Keratinocyte (primary cell): Measurements from ENCODE around the gene CLEC12A. TPM values are rescaled to one million over a fixed set of nuclear protein-coding genes. Genes with fewer than 3 reads are reported as not detected.
"Not testable (repeated sequence)": the region's sequence is repeated elsewhere in the genome, so short reads cannot be mapped to it uniquely, and the experiment has no call there.

ENCODE experiments used
- DNase-seq: peaks from one replicate; pipeline ENCODE4 v3.0.0-alpha.2; 2011; ENCODE audit warnings: low read depth, missing footprints, low spot score
- FAIRE-seq: peaks from 2 replicates; lab custom pipeline; 2011; peaks lifted over from hg19 to GRCh38; lab: Jason Lieb, UNC
- H2AFZ ChIP-seq: 2 replicates; pipeline ENCODE4 v1.6.0; 2012; ENCODE audit warnings: low read length, control low read depth, inconsistent platforms; ENCODE audit not compliant: control insufficient read depth
- H3K27ac ChIP-seq: 2 replicates; pipeline ENCODE4 v1.5.1; 2011; ENCODE audit warnings: low read length; ENCODE audit not compliant: control insufficient read depth, insufficient read depth
- H3K27me3 ChIP-seq: 3 replicates; pipeline ENCODE4 v1.6.0; 2011; ENCODE audit warnings: low read length; ENCODE audit not compliant: control insufficient read depth, insufficient read depth; ENCODE audit errors: extremely low read depth
- H3K36me3 ChIP-seq, 2 experiments: 2 replicates in 1 of 2; 3 replicates in 1 of 2; pipeline ENCODE4 v1.5.1; 2011; ENCODE audit warnings: low read length in 2 of 2, mild to moderate bottlenecking in 1 of 2; ENCODE audit not compliant: control insufficient read depth in 2 of 2, insufficient read depth in 2 of 2; ENCODE audit errors: extremely low read depth in 1 of 2
- H3K4me1 ChIP-seq: 3 replicates; pipeline ENCODE4 v1.5.1; 2011; ENCODE audit warnings: low read length; ENCODE audit not compliant: control insufficient read depth, insufficient read depth; ENCODE audit errors: extremely low read depth
- H3K4me2 ChIP-seq: 3 replicates; pipeline ENCODE4 v1.6.0; 2011; ENCODE audit warnings: low read depth, low read length; ENCODE audit not compliant: control insufficient read depth, insufficient read depth; ENCODE audit errors: extremely low read depth
- H3K4me3 ChIP-seq, 3 experiments: fragments of 200-600 bp in 1 of 3; sonication (generic) in 1 of 3; 2 replicates in 2 of 3; 3 replicates in 1 of 3; pipeline ENCODE4 v1.5.1; 2011 to 2016; ENCODE audit warnings: low read length in 3 of 3, mild to moderate bottlenecking in 3 of 3, control low read depth in 2 of 3, inconsistent platforms in 1 of 3, low read depth in 1 of 3, mixed read lengths in 1 of 3, mixed run types in 1 of 3, moderate library complexity in 1 of 3; ENCODE audit not compliant: control insufficient read depth in 2 of 3, insufficient read depth in 2 of 3; ENCODE audit errors: extremely low read depth in 1 of 3
- H3K79me2 ChIP-seq: 2 replicates; pipeline ENCODE4 v1.6.0; 2012; ENCODE audit warnings: low read length; ENCODE audit not compliant: control insufficient read depth, insufficient read depth
- H3K9ac ChIP-seq: 3 replicates; pipeline ENCODE4 v1.6.0; 2011; ENCODE audit warnings: low read length; ENCODE audit not compliant: control insufficient read depth, insufficient read depth; ENCODE audit errors: extremely low read depth
- H3K9me1 ChIP-seq: 3 replicates; pipeline ENCODE4 v1.6.0; 2011; ENCODE audit warnings: low read length; ENCODE audit not compliant: control insufficient read depth, insufficient read depth; ENCODE audit errors: extremely low read depth
- H3K9me3 ChIP-seq: 2 replicates; pipeline ENCODE4 v1.5.1; 2012; ENCODE audit warnings: low read depth, low read length; ENCODE audit not compliant: control insufficient read depth
- H4K20me1 ChIP-seq: 3 replicates; pipeline ENCODE4 v1.6.0; 2011; ENCODE audit warnings: low read length; ENCODE audit not compliant: control insufficient read depth, insufficient read depth; ENCODE audit errors: extremely low read depth
- CTCF ChIP-seq, 3 experiments: IDR thresholded peaks in 1 of 3; conservative IDR thresholded peaks in 1 of 3; optimal IDR thresholded peaks in 1 of 3; 2 replicates in 2 of 3; 3 replicates in 1 of 3; pipeline versions ENCODE3 to v1.5.1; 2011; ENCODE audit warnings: low read length in 3 of 3, mild to moderate bottlenecking in 3 of 3, moderate library complexity in 2 of 3, control low read depth in 1 of 3, inconsistent platforms in 1 of 3; ENCODE audit not compliant: insufficient read depth in 2 of 3; ENCODE audit errors: extremely low read depth in 1 of 3
- EZH2 ChIP-seq: IDR thresholded peaks from one replicate; pipeline ENCODE4 v1.6.1; 2012; ENCODE audit warnings: inconsistent platforms, mild to moderate bottlenecking, low read length, moderate library complexity
- dilution Hi-C: fragments of 300-500 bp; cut with MboI; formaldehyde crosslinking; loops from one replicate; pipeline ENCODE4 v1.7.0; 2020; ENCODE audit warnings: low sequenced_read_pairs; ENCODE audit not compliant: extremely low pct_ligation_motif_present
- polyA plus RNA-seq, 5 experiments: library from polyadenylated mRNA; depleted of rRNA in 3 of 5; stranded (reverse) in 3 of 5; stranded (forward) in 1 of 5; unstranded in 1 of 5; fragments of >200 nt; gene quantifications; 1 replicate in 1 of 5; 2 replicates in 3 of 5; 3 replicates in 1 of 5; pipeline versions ENCODE4 v1.2.1 to v1.2.3, GENCODE V29; 2011 to 2012; ENCODE audit warnings: missing spikeins in 2 of 5, low read depth in 1 of 5, low replicate concordance in 1 of 5

The CLEC12A gene
- polyA plus RNA-seq, 1 donor (not counting 4 experiments of a cell fraction or from before 2014, with no cell fraction given) = not detected

- no peaks in the 10 kb centered on the region for H3K79me2 ChIP-seq
- H3K9ac ChIP-seq = no peak overlapping the region
- no peak overlapping the region for H3K27ac ChIP-seq
- peaks cover 5% of the 10 kb centered on the region for H3K4me1 ChIP-seq
- DNase-seq = no peak
- no peak overlapping the region for H3K4me3 ChIP-seq
- no peak overlapping the region for H3K4me2 ChIP-seq
- H2AFZ ChIP-seq = no peak overlapping the region
- TF ChIP-seq CTCF (optimal IDR thresholded peaks at IDR 0.05 in 1 of 3, IDR thresholded peaks at IDR 0.05 in 1 of 3, conservative IDR thresholded peaks at IDR 0.05 in 1 of 3; ENCODE audit: extremely low read depth in 1 of 3, insufficient read depth in 2 of 3, low read length in 3 of 3) (no peak), EZH2 (no peak)
- dilution Hi-C loops = no loop called here
- H4K20me1 ChIP-seq = no peaks in the 10 kb centered on the region
- FAIRE-seq = no peak
- no peaks in the 10 kb centered on the region for H3K9me3 ChIP-seq
- no peaks in the 10 kb centered on the region for H3K36me3 ChIP-seq
- H3K9me1 ChIP-seq = no peaks in the 10 kb centered on the region
- no peaks in the 10 kb centered on the region for H3K27me3 ChIP-seq
Measured at GRCh38 chr12:10025236-10025635, 54.0 kb downstream of the CLEC12A start.

- dilution Hi-C loops, FAIRE-seq, H3K36me3 ChIP-seq, DNase-seq, H2AFZ ChIP-seq, H3K79me2 ChIP-seq, H3K4me3 ChIP-seq, H4K20me1 ChIP-seq, H3K9me1 ChIP-seq, H3K27me3 ChIP-seq, H3K27ac ChIP-seq, H3K9ac ChIP-seq, H3K9me3 ChIP-seq, H3K4me2 ChIP-seq: not testable (repeated sequence)
- peaks cover 11% of the 10 kb centered on the region for H3K4me1 ChIP-seq
Measured at GRCh38 chr12:10026666-10027065, 55.5 kb downstream of the CLEC12A start.

GRCh38 chr12:10027311-10027710 lies 56.1 kb downstream of the CLEC12A start:
- TF ChIP-seq EZH2 (no peak), CTCF (optimal IDR thresholded peaks at IDR 0.05 in 1 of 3, IDR thresholded peaks at IDR 0.05 in 1 of 3, conservative IDR thresholded peaks at IDR 0.05 in 1 of 3; ENCODE audit: extremely low read depth in 1 of 3, insufficient read depth in 2 of 3, low read length in 3 of 3) (no peak)
- Histone ChIP-seq H3K79me2 (no peaks in the 10 kb centered on the region), H3K4me1 (peaks cover 11% of the 10 kb centered on the region), H2AFZ (peak overlapping the region; percentile 88), H3K27ac (no peak overlapping the region), H3K9me3 (no peaks in the 10 kb centered on the region), H3K36me3 (no peaks in the 10 kb centered on the region), H3K9ac (no peak overlapping the region), H4K20me1 (no peaks in the 10 kb centered on the region), H3K9me1 (no peaks in the 10 kb centered on the region), H3K4me3 (no peak overlapping the region), H3K4me2 (no peak overlapping the region), H3K27me3 (no peaks in the 10 kb centered on the region)
- FAIRE-seq (no peak), DNase-seq (no peak)
- dilution Hi-C loops = no loop called here
